Stimulated activated CD4-positive, alpha-beta T cell treated with anti-CD3 and anti-CD28 coated beads, Interleukin-4, amount 100 ng/mL, for 1 hour (primary cell): ENCODE measurements around the gene STARD3NL.
"Not testable (repeated sequence)": the region's sequence is repeated elsewhere in the genome, so short reads cannot be mapped to it uniquely, and the experiment has no call there.

ENCODE experiments used
- DNase-seq: peaks from one replicate; pipeline ENCODE4 v3.0.0-alpha.2; 2020

The STARD3NL gene

GRCh38 chr7:38178004-38178694, at the start of gene STARD3NL:
Gene STARD3NL, plus strand, starts transcription at chr7:38178245. Its CDS starts 29,260 bp downstream, at chr7:38207505.
- DNase-seq, result peak; percentile 82

GRCh38 chr7:38129162-38129561, 48.9 kb upstream of the STARD3NL start:
- DNase-seq, result no peak

GRCh38 chr7:38129579-38129978, 48.5 kb upstream of the STARD3NL start:
- DNase-seq, result no peak

- DNase-seq, result no peak
These were observed 39.9 kb upstream of the STARD3NL start for GRCh38 chr7:38138171-38138570.

GRCh38 chr7:38141187-38141586, 36.9 kb upstream of the STARD3NL start:
- no peak for DNase-seq

GRCh38 chr7:38142736-38143135, 35.3 kb upstream of the STARD3NL start:
- DNase-seq, result no peak

GRCh38 chr7:38147005-38147404, 31.0 kb upstream of the STARD3NL start:
- DNase-seq, result no peak

GRCh38 chr7:38151556-38151955, 26.5 kb upstream of the STARD3NL start:
- DNase-seq, result no peak

GRCh38 chr7:38153515-38153914, 24.5 kb upstream of the STARD3NL start:
- DNase-seq, result no peak

- no peak for DNase-seq
These were observed 23.8 kb upstream of the STARD3NL start for GRCh38 chr7:38154278-38154677.

- DNase-seq, result no peak
These were observed 18.0 kb upstream of the STARD3NL start for GRCh38 chr7:38160003-38160571.

GRCh38 chr7:38162036-38162435, 16.0 kb upstream of the STARD3NL start:
- DNase-seq, result no peak

GRCh38 chr7:38163671-38164070, 14.4 kb upstream of the STARD3NL start:
- DNase-seq, result no peak

GRCh38 chr7:38168890-38169570, 9.0 kb upstream of the STARD3NL start:
- DNase-seq, result no peak

- no peak for DNase-seq
These were observed 8.2 kb upstream of the STARD3NL start for GRCh38 chr7:38169847-38170246.

GRCh38 chr7:38171623-38172391, 6.2 kb upstream of the STARD3NL start:
- DNase-seq, result no peak

GRCh38 chr7:38175547-38175946, 2.5 kb upstream of the STARD3NL start:
- not testable (repeated sequence) for DNase-seq

GRCh38 chr7:38177621-38178003, 433 bp upstream of the STARD3NL start:
- no peak for DNase-seq

- no peak for DNase-seq
These were observed 775 bp downstream of the STARD3NL start for GRCh38 chr7:38178695-38179344.

- DNase-seq, result no peak
These were observed 1.8 kb downstream of the STARD3NL start for GRCh38 chr7:38179776-38180226.

GRCh38 chr7:38181111-38181510, 3.1 kb downstream of the STARD3NL start:
- no peak for DNase-seq

- no peak for DNase-seq
These were observed 4.4 kb downstream of the STARD3NL start for GRCh38 chr7:38182450-38182849.
